Liver (tissue), 3 donors: ENCODE data around the gene EPB41L2.

Experiments used
- CTCF ChIP-seq: fragments of 150-350 bp; IDR thresholded peaks from 2 replicates; pipeline ENCODE4 v1.5.1; 2017; ENCODE audit warnings: improper control_type of control experiment, low read depth, low read length; ENCODE audit not compliant: missing input control
- EGR1 ChIP-seq, 2 donors: IDR thresholded peaks; 2 replicates each; pipeline ENCODE4 v1.6.1; 2016 to 2018; ENCODE audit warnings: antibody characterized with exemption in 2 of 2, low read depth in 2 of 2
- FOXA1 ChIP-seq: IDR thresholded peaks from 2 replicates; pipeline ENCODE4 v1.6.1; 2016; ENCODE audit warnings: antibody characterized with exemption
- GABPA ChIP-seq, 2 donors: IDR thresholded peaks in 1 of 2; conservative IDR thresholded peaks in 1 of 2; 2 replicates each; pipeline ENCODE4 v1.6.1; 2016; ENCODE audit warnings: antibody characterized with exemption in 2 of 2, mild to moderate bottlenecking in 1 of 2, moderate library complexity in 1 of 2
- HNF4A ChIP-seq, 2 donors: conservative IDR thresholded peaks; 2 replicates each; pipeline ENCODE4 v1.6.1; 2016; ENCODE audit warnings: antibody characterized with exemption in 2 of 2, mild to moderate bottlenecking in 2 of 2
- NR2F2 ChIP-seq: IDR thresholded peaks from 2 replicates; pipeline ENCODE4 v1.6.1; 2016; ENCODE audit warnings: antibody characterized with exemption
- RAD21 ChIP-seq, 2 donors: IDR thresholded peaks; 2 replicates each; pipeline ENCODE4 v1.6.1; 2016; ENCODE audit warnings: antibody characterized with exemption in 2 of 2, mild to moderate bottlenecking in 2 of 2
- SP1 ChIP-seq: IDR thresholded peaks from 2 replicates; pipeline ENCODE4 v1.6.1; 2018; ENCODE audit warnings: antibody characterized with exemption, mild to moderate bottlenecking
- TAF1 ChIP-seq: conservative IDR thresholded peaks from 2 replicates; pipeline ENCODE4 v1.6.1; 2016; ENCODE audit warnings: antibody characterized with exemption, mild to moderate bottlenecking
- YY1 ChIP-seq: IDR thresholded peaks from 2 replicates; pipeline ENCODE4 v1.6.1; 2016; ENCODE audit warnings: antibody characterized with exemption, mild to moderate bottlenecking
- ZBTB33 ChIP-seq: IDR thresholded peaks from 2 replicates; pipeline ENCODE4 v1.6.1; 2016; ENCODE audit warnings: antibody characterized with exemption
- TF ChIP-seq, protein P1 (sequence below): IDR thresholded peaks from 2 replicates; pipeline ENCODE4 v1.6.1; 2016; ENCODE audit warnings: antibody characterized with exemption
- donor health status: healthy.
- donor health status: healthy.

GRCh38 chr6:130840050-130840449 lies 223.0 kb downstream of the EPB41L2 start:
- no peak for TF ChIP-seq CTCF
- TF ChIP-seq SP1, result no peak
- no peak for TF ChIP-seq EGR1 (IDR thresholded peaks at IDR 0.05; ENCODE audit: low read depth in 2 of 2)
- TF ChIP-seq, protein P1, sequence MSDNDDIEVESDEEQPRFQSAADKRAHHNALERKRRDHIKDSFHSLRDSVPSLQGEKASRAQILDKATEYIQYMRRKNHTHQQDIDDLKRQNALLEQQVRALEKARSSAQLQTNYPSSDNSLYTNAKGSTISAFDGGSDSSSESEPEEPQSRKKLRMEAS, result no peak
- no peak for TF ChIP-seq RAD21 (IDR thresholded peaks at IDR 0.05)
- no peak for TF ChIP-seq NR2F2
- TF ChIP-seq GABPA (IDR thresholded peaks at IDR 0.05 in 1 of 2, conservative IDR thresholded peaks at IDR 0.05 in 1 of 2), result no peak
- no peak for TF ChIP-seq HNF4A (conservative IDR thresholded peaks at IDR 0.05)
- TF ChIP-seq YY1, result no peak
- TF ChIP-seq ZBTB33, result no peak
- no peak for TF ChIP-seq TAF1
- no peak for TF ChIP-seq FOXA1
